NCI-H187 treated with DMSO at 0.1 percent for 48 hours (cell line): ENCODE results near the gene GGCT.
"Not testable (repeated sequence)": the region's sequence is repeated elsewhere in the genome, so short reads cannot be mapped to it uniquely, and the experiment has no call there.

Experiments
- DNase-seq: peaks from one replicate; lab custom pipeline; 2025; lab: John Stamatoyannopoulos, UW

GGCT gene

GRCh38 chr7:30515761-30516160 lies 11.1 kb upstream of the GGCT start:
- DNase-seq, result no peak

GRCh38 chr7:30514776-30515175 lies 10.1 kb upstream of the GGCT start:
- no peak for DNase-seq

- DNase-seq, result no peak
These were observed 9.5 kb upstream of the GGCT start for GRCh38 chr7:30514177-30514576.

GRCh38 chr7:30513762-30514161 lies 9.1 kb upstream of the GGCT start:
- DNase-seq, result no peak

- no peak for DNase-seq
These were observed 7.5 kb upstream of the GGCT start for GRCh38 chr7:30511973-30512662.

GRCh38 chr7:30511494-30511893 lies 6.9 kb upstream of the GGCT start:
- DNase-seq, result no peak

- DNase-seq, result no peak
These were observed 5.8 kb upstream of the GGCT start for GRCh38 chr7:30510124-30511075.

GRCh38 chr7:30509171-30509857 lies 4.7 kb upstream of the GGCT start:
- not testable (repeated sequence) for DNase-seq

GRCh38 chr7:30507346-30507900 lies 2.8 kb upstream of the GGCT start:
- DNase-seq, result not testable (repeated sequence)

GRCh38 chr7:30505174-30505697 lies 607 bp upstream of the GGCT start:
- DNase-seq, result no peak

- no peak for DNase-seq
These were observed 1.1 kb downstream of the GGCT start for GRCh38 chr7:30503274-30504212.

- DNase-seq, result no peak
These were observed 2.0 kb downstream of the GGCT start for GRCh38 chr7:30502470-30503251.

GRCh38 chr7:30501264-30501663 lies 3.4 kb downstream of the GGCT start:
- no peak for DNase-seq

- no peak for DNase-seq
These were observed 11.4 kb downstream of the GGCT start for GRCh38 chr7:30493228-30493627.

- DNase-seq, result no peak
These were observed 13.2 kb downstream of the GGCT start for GRCh38 chr7:30491417-30491816.

- DNase-seq, result no peak
These were observed 17.3 kb downstream of the GGCT start for GRCh38 chr7:30487371-30487770.

- no peak for DNase-seq
These were observed 19.0 kb downstream of the GGCT start for GRCh38 chr7:30485667-30486066.

GRCh38 chr7:30481416-30481815 lies 23.2 kb downstream of the GGCT start:
- DNase-seq, result not testable (repeated sequence)

- DNase-seq, result no peak
These were observed 25.2 kb downstream of the GGCT start for GRCh38 chr7:30479202-30480120.
